OCI-LY7 (cell line): Measurements from ENCODE around the gene BCAS4. TPM values are rescaled to one million over a fixed set of nuclear protein-coding genes. Genes with fewer than 3 reads are reported as not detected.

Experiments
- BruUV-seq: library from RNA; stranded (reverse); fragments of 400-500 nt; replicated peaks from 2 replicates; lab custom pipeline; 2021; lab: Mats Ljungman, UMichigan
- CTCF ChIA-PET: fragments of 300-600 bp; sonication (Branson Sonifier 250); formaldehyde crosslinking; loops from one replicate; lab custom pipeline; 2022; ENCODE audit warnings: antibody characterized with exemption; ENCODE audit not compliant: unreplicated experiment; lab: Charles Lee
- POLR2A ChIA-PET: fragments of 300-600 bp; sonication (Branson Sonifier 250); formaldehyde crosslinking; loops from one replicate; lab custom pipeline; 2022; ENCODE audit warnings: antibody characterized with exemption; lab: Charles Lee
- DNase-seq: peaks from one replicate; pipeline ENCODE4 v3.0.0-alpha.2; 2015; ENCODE audit warnings: low spot score
- H2AFZ ChIP-seq: fragments of 200-600 bp; sonication (generic), shearing (Covaris generic); 2 replicates; pipeline ENCODE4 v1.6.1; 2014; ENCODE audit warnings: mild to moderate bottlenecking, antibody characterized with exemption, low read length, moderate library complexity
- H3K27ac ChIP-seq: fragments of 200-600 bp; sonication (generic); 2 replicates; pipeline ENCODE4 v1.5.1; 2014; ENCODE audit warnings: mixed run types, low read depth, mild to moderate bottlenecking, moderate library complexity, low read length, inconsistent platforms; ENCODE audit not compliant: poor library complexity, severe bottlenecking
- H3K36me3 ChIP-seq: fragments of 200-600 bp; sonication (generic); 2 replicates; pipeline ENCODE4 v1.6.1; 2014; ENCODE audit warnings: mild to moderate bottlenecking, antibody characterized with exemption, low read length, moderate library complexity, mixed read lengths; ENCODE audit not compliant: insufficient read depth
- H3K4me1 ChIP-seq: fragments of 200-600 bp; sonication (generic); 2 replicates; pipeline ENCODE4 v1.5.1; 2014; ENCODE audit warnings: mild to moderate bottlenecking, low read length; ENCODE audit not compliant: insufficient read depth, poor library complexity, severe bottlenecking
- H3K4me2 ChIP-seq: fragments of 200-600 bp; sonication (generic); 2 replicates; pipeline ENCODE4 v1.6.1; 2014; ENCODE audit warnings: mild to moderate bottlenecking, low read length
- H3K4me3 ChIP-seq: fragments of 200-600 bp; sonication (generic); 2 replicates; pipeline ENCODE4 v1.5.1; 2014; ENCODE audit warnings: mild to moderate bottlenecking, low read depth, low read length; ENCODE audit not compliant: poor library complexity, severe bottlenecking
- H3K79me2 ChIP-seq: fragments of 200-600 bp; sonication (generic); 2 replicates; pipeline ENCODE4 v1.6.1; 2016; ENCODE audit warnings: low read depth, mild to moderate bottlenecking, low read length, moderate library complexity, mixed read lengths; ENCODE audit not compliant: insufficient read depth
- H3K9me2 ChIP-seq: fragments of 200-600 bp; sonication (generic); 2 replicates; pipeline ENCODE4 v1.6.1; 2016; ENCODE audit warnings: mild to moderate bottlenecking, low read length, mixed read lengths; ENCODE audit not compliant: insufficient read depth
- H3K9me3 ChIP-seq: fragments of 200-600 bp; sonication (generic); 2 replicates; pipeline ENCODE4 v1.6.1; 2014; ENCODE audit warnings: mild to moderate bottlenecking, mixed run types, low read length, mixed read lengths
- H4K20me1 ChIP-seq: fragments of 200-600 bp; sonication (generic); 2 replicates; pipeline ENCODE4 v1.6.1; 2014; ENCODE audit warnings: mild to moderate bottlenecking, antibody characterized with exemption, low read length, moderate library complexity, mixed read lengths; ENCODE audit not compliant: insufficient read depth
- EZH2phosphoT487 ChIP-seq: fragments of 200-600 bp; sonication (generic); IDR thresholded peaks from 2 replicates; pipeline ENCODE4 v1.6.1; 2018; ENCODE audit warnings: low read depth, borderline replicate concordance, mild to moderate bottlenecking, mixed run types, antibody characterized with exemption, low read length, moderate library complexity, mixed read lengths
- intact Hi-C: fragments of 100-400 bp; cut with micrococcal nuclease; formaldehyde crosslinking; loops from one replicate; pipeline ENCODE4 v1.10.0; 2022; ENCODE audit not compliant: unreplicated experiment
- total RNA-seq, 2 experiments: library from RNA; depleted of rRNA in 1 of 2; stranded (reverse); fragments of >200 nt in 1 of 2; shearing (Covaris generic) in 1 of 2; gene quantifications; 2 replicates each; pipeline ENCODE4 v1.2.3, GENCODE V29; 2014 to 2022
- TF ChIP-seq, protein P1 (sequence below): fragments of 200-600 bp; sonication (generic); conservative IDR thresholded peaks from 2 replicates; pipeline ENCODE4 v1.5.1; 2014; ENCODE audit warnings: mild to moderate bottlenecking, antibody characterized with exemption, low read length, moderate library complexity, mixed read lengths

Gene BCAS4
- total RNA-seq, 2 experiments from 2014 or later = 173 to 181 TPM

DNA sequence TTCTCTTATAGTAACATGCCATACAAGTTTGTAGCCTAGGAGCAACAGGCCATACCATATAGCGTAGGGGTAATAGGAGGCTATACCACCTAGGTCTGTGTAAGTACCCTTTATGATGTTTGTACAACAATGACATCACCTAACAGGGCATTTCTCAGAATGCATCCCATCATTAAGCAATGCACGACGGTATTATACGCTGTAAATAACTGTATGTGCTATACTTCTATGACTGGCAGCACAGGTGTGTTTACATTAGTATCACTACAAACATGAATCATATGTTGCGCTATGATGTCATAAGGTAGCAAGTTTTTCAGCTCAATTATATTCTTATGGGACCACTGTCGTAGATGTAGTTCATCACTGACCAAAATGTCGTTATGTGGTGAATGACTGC, 105.4 kb downstream of the BCAS4 start:
- ChIA-PET POLR2A (interaction anchor here (0.9 kb wide), 1 partner anchor 15 kb away, joined by 4 read pairs; no protein-coding TSS in a partner anchor), CTCF (no interaction called here)
- Histone ChIP-seq H4K20me1 (peaks cover 51% of the 10 kb centered on the region), H3K27ac (no peak overlapping the region), H3K9me2 (no peaks in the 10 kb centered on the region), H3K79me2 (peaks cover 74% of the 10 kb centered on the region), H3K4me2 (no peak overlapping the region), H3K4me1 (peaks cover 4% of the 10 kb centered on the region), H2AFZ (no peak overlapping the region), H3K9me3 (no peaks in the 10 kb centered on the region), H3K4me3 (no peak overlapping the region), H3K36me3 (peaks cover 100% of the 10 kb centered on the region)
- no peak for TF ChIP-seq EZH2phosphoT487
- intact Hi-C loops = no loop called here
- no peak for DNase-seq
- BruUV-seq = no TSS peak

DNA sequence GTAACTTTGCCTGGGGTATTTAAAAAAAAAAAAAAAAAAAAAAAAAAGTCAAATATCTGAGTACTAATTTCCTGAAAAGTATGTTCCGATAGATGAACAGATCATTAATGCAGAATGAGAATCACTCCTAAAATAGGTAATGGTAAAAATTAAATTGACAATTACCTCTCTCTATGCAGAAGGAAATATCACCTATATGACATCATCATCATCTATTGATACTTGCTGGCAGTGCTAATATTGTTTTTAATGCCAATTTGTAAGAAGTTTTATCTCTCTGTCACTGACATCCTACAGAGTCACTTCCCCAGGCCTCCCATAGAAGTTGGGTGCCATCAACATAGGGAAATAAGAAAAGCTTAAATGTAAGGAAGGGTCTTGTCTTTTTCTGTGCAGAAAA, 106.4 kb downstream of the BCAS4 start:
- BruUV-seq = no TSS peak
- Histone ChIP-seq H3K9me2 (no peaks in the 10 kb centered on the region), H3K27ac (no peak overlapping the region), H3K36me3 (peaks cover 100% of the 10 kb centered on the region), H3K79me2 (peaks cover 85% of the 10 kb centered on the region), H2AFZ (no peak overlapping the region), H3K4me3 (no peak overlapping the region), H3K4me1 (peaks cover 4% of the 10 kb centered on the region), H4K20me1 (peaks cover 61% of the 10 kb centered on the region), H3K9me3 (no peaks in the 10 kb centered on the region), H3K4me2 (no peak overlapping the region)
- ChIA-PET CTCF (no interaction called here), POLR2A (no interaction called here)
- DNase-seq = no peak
- no peak for TF ChIP-seq EZH2phosphoT487
- TF ChIP-seq, protein P1, sequence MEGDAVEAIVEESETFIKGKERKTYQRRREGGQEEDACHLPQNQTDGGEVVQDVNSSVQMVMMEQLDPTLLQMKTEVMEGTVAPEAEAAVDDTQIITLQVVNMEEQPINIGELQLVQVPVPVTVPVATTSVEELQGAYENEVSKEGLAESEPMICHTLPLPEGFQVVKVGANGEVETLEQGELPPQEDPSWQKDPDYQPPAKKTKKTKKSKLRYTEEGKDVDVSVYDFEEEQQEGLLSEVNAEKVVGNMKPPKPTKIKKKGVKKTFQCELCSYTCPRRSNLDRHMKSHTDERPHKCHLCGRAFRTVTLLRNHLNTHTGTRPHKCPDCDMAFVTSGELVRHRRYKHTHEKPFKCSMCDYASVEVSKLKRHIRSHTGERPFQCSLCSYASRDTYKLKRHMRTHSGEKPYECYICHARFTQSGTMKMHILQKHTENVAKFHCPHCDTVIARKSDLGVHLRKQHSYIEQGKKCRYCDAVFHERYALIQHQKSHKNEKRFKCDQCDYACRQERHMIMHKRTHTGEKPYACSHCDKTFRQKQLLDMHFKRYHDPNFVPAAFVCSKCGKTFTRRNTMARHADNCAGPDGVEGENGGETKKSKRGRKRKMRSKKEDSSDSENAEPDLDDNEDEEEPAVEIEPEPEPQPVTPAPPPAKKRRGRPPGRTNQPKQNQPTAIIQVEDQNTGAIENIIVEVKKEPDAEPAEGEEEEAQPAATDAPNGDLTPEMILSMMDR = no peak
- intact Hi-C loops = no loop called here

DNA sequence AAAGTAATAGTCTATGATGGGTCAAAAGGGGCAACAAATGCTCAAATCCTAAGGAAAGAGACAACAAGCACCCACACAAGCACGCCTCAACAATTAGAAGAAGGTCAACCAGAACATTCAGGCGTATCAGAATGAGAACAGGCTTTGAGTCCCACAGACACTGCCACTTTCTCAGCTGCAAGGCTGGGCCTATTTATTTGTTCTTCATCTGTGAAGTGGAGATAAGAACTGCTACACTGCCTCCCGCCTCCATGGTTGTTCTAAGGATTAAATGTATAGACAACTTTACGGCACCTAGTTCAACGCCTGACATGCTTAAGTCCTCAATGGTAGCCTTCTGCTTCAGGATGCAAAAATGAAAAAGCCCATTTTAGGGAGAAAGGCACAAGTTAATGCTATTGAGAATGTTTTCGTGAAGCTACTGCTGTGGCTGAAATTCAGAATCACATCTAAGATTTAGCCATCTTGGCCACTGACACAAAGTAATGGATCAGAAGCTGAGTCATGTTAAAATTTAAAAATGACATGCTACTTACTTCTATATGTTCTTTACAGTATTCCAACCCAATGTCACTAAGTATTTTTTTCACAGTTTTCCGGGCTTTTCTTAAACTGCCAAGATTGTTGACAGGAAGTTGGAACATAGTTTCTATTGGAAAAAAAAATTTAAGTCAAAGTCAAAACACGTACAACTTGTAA, 108.6 kb downstream of the BCAS4 start:
- POLR2A ChIA-PET = no interaction called here
- H3K4me1 ChIP-seq = peaks cover 4% of the 10 kb centered on the region
- TF ChIP-seq EZH2phosphoT487 = no peak
- TF ChIP-seq, protein P1 = no peak
- DNase-seq = no peak
- H3K9me3 ChIP-seq = no peaks in the 10 kb centered on the region; the same call in 1 of the 2 replicates
- CTCF ChIA-PET = no interaction called here
- no peak overlapping the region for H3K4me3 ChIP-seq
- no peak overlapping the region for H3K4me2 ChIP-seq
- no peaks in the 10 kb centered on the region for H3K9me2 ChIP-seq
- peaks cover 97% of the 10 kb centered on the region for H3K79me2 ChIP-seq
- H4K20me1 ChIP-seq = peaks cover 73% of the 10 kb centered on the region
- no peak overlapping the region for H2AFZ ChIP-seq
- no peak overlapping the region for H3K27ac ChIP-seq
- H3K36me3 ChIP-seq = peaks cover 95% of the 10 kb centered on the region
- intact Hi-C loops = no loop called here
- BruUV-seq = no TSS peak
